Muscle of leg (tissue), 11 donors: Measurements from ENCODE around the gene HERC2. TPM values are rescaled to one million over a fixed set of nuclear protein-coding genes. Genes with fewer than 3 reads are reported as not detected.

Experiments
- DNase-seq: peaks from one replicate; pipeline ENCODE4 v3.0.0; 2013
- H3K27ac ChIP-seq: one replicate; pipeline ENCODE4 v1.5.1; 2013; ENCODE audit warnings: mild to moderate bottlenecking, low read length, control low read depth
- H3K27me3 ChIP-seq: one replicate; pipeline ENCODE4 v1.6.1; 2013; ENCODE audit warnings: low read length; ENCODE audit not compliant: control insufficient read depth, insufficient read depth
- H3K36me3 ChIP-seq: one replicate; pipeline ENCODE4 v1.6.1; 2013; ENCODE audit warnings: low read length; ENCODE audit not compliant: control insufficient read depth, insufficient read depth
- H3K4me1 ChIP-seq: one replicate; pipeline ENCODE4 v1.6.1; 2013; ENCODE audit warnings: low read length; ENCODE audit not compliant: control insufficient read depth, insufficient read depth
- H3K4me3 ChIP-seq: one replicate; pipeline ENCODE4 v1.5.1; 2013; ENCODE audit warnings: low read length, control low read depth
- H3K9me3 ChIP-seq: replicated peaks from 2 replicates; pipeline ENCODE4 v1.6.1; 2013; ENCODE audit warnings: low read depth, low read length; ENCODE audit not compliant: control insufficient read depth
- WGBS: methylation state at CpG from one replicate; pipeline ENCODE4 v1.1.5; 2013; ENCODE audit warnings: missing lambda C conversion rate; ENCODE audit not compliant: insufficient coverage; 5-methylcytosine and 5-hydroxymethylcytosine counted together
- polyA plus RNA-seq, 8 donors: library from polyadenylated mRNA; unstranded; fragments of 120-200 nt; gene quantifications; one replicate each; pipeline versions ENCODE4 v1.2.1 to v1.2.3, GENCODE V29; 2013; ENCODE audit warnings: inconsistent platforms in 1 of 8, low replicate concordance in 1 of 8; ENCODE audit not compliant: insufficient read length in 8 of 8, insufficient read depth in 1 of 8
- total RNA-seq: library from RNA; stranded (reverse); fragments of 120-200 nt; gene quantifications from one replicate; pipeline ENCODE4 v1.2.4, GENCODE V29; 2013

The HERC2 gene
- total and polyA plus RNA-seq, 9 donors: 31.8 to 40.5 (median 36.4) TPM

DNA sequence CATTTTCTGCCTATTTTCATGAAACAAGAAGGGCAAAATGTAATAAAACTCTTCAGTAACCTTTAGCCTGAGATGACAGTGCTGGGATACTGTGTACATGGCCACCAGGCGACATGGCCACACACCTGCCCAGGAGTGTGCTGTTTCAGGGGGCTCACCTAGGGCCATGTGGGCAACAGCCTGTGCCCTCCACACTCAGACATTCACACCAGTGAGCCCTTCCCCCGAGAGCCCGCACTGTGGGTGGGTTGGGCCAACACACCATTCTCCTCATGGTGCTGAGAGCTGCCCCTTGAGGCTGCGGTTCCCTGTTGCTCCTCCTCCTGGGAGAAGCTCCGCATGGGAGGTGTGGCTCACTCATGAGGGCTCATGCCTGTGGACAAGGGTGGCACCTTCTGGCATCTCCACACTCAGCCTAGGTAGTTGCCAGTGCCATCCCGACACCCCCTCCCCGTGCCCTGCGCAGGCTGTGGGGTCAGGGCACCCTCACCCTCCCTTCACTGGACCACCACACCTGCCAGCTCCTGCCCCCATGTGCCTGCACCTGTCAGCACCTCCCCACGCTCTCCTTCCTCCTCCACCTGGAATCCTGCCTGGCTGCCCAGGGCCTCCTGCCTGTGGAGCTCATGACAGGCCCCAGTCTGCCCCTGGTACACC lies 242.5 kb downstream of the HERC2 start:
- Histone ChIP-seq H3K4me3 (no peak overlapping the region), H3K27ac (no peak overlapping the region), H3K27me3 (no peaks in the 10 kb centered on the region), H3K4me1 (no peaks in the 10 kb centered on the region), H3K36me3 (no peaks in the 10 kb centered on the region), H3K9me3 (no peaks in the 10 kb centered on the region)
- DNase-seq: no peak
- WGBS: 78% methylated on average over 9 of the region's 9 CpGs

DNA sequence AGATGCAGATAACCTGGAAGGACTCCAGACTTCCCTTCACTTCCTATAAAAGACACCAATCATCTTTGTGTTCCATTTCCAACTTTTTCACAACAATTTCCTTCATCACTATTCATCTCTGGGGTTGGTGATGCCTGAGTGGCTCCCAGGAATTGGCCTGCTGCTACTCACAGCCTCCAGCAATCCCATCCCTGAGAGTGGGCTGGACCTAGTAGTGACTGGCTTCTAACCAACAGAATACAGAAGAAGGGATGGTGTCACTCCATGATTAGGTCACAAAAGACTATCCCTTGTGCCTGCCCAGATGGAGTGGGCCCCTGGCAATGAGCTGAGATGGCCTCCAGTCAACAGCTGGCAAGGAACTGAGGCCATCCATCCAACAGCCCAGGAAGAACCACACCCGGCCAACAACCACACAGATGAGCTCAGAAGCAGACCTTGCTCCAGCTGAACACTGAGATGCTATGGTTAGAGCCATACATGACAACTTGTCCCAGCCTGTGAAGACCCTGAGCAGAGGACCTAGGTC lies 243.7 kb downstream of the HERC2 start:
- no peaks in the 10 kb centered on the region for H3K27me3 ChIP-seq
- no peak overlapping the region for H3K27ac ChIP-seq

DNA sequence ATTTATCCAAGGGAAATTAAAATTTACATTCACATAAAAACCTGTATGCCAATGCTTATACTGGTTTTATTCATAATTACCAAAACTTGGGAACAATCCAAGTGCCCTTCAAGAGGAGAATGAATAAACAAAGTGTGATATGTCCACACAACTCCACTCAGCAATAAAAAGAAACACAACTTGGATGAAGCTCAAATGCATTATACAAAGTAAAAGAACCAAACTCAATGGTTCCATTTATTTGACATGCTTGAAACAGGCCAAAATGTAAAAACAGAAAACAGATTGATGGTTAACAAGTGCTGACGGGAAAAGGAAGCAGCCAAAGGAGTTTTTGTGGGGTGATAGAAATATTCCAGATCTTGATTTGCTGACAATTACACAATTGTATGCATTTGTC lies 246.4 kb downstream of the HERC2 start:
- H3K9me3 ChIP-seq: no peaks in the 10 kb centered on the region
- no peak overlapping the region for H3K27ac ChIP-seq
- no peaks in the 10 kb centered on the region for H3K4me1 ChIP-seq
- H3K4me3 ChIP-seq: no peak overlapping the region
- no peak for DNase-seq
- no peaks in the 10 kb centered on the region for H3K36me3 ChIP-seq
- H3K27me3 ChIP-seq: no peaks in the 10 kb centered on the region
- no CpG with 5 or more reads among the region's 1 CpG for WGBS

More for the DNA sequence above, 243.7 kb downstream of the HERC2 start:
- no peak for DNase-seq
- no peaks in the 10 kb centered on the region for H3K36me3 ChIP-seq
- no peak overlapping the region for H3K4me3 ChIP-seq
- H3K4me1 ChIP-seq: no peaks in the 10 kb centered on the region
- H3K9me3 ChIP-seq: no peaks in the 10 kb centered on the region
- 80% methylated on average over 1 of the region's 1 CpG for WGBS

DNA sequence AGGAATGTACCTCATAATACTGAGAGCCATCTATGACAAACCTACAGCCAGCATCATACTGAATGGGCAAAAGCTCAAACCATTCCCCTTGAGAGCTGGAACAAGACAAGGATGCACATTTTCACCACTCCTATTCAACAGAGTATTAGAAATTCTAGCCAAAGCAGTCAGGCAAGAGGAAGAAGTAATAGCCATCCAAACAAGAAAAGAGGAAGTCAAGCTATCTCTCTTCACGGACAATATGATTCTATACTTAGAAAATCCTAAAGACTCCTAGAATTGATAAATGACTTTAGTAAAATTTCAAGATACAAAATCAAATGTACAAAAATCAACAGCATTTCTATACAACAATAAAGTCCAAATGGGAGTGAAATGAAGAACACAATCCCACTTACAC lies 253.0 kb downstream of the HERC2 start:
- WGBS: no CpG with 5 or more reads among the region's 1 CpG
- H3K4me3 ChIP-seq: no peak overlapping the region
- H3K9me3 ChIP-seq: no peaks in the 10 kb centered on the region
- no peak overlapping the region for H3K27ac ChIP-seq
- no peaks in the 10 kb centered on the region for H3K4me1 ChIP-seq
- H3K27me3 ChIP-seq: no peaks in the 10 kb centered on the region
- DNase-seq: no peak
- H3K36me3 ChIP-seq: no peaks in the 10 kb centered on the region

DNA sequence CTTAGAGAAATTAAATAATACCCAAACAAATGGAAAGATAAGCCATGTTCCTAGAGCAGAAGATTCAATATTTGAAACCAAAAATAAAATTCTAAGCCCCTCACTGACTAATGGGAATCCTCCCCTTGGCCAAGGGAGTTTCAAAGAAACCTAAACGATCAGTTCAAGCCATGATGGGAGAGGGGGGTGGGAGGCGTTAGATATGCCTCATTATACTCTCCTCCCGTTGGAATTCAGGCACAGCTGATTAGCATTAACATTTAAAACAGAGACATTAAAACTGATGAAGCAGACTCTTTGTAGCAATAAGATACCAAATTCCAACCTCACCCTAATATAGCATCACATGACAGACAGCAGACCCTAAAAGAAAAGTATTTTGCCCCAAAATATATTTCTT lies 255.7 kb downstream of the HERC2 start:
- WGBS: no CpG with 5 or more reads among the region's 3 CpGs

More for the DNA sequence above, 255.7 kb downstream of the HERC2 start:
- DNase-seq: no peak
- H3K27ac ChIP-seq: no peak overlapping the region
- no peak overlapping the region for H3K4me3 ChIP-seq
- H3K36me3 ChIP-seq: no peaks in the 10 kb centered on the region
- H3K4me1 ChIP-seq: no peaks in the 10 kb centered on the region
- no peaks in the 10 kb centered on the region for H3K27me3 ChIP-seq
- no peaks in the 10 kb centered on the region for H3K9me3 ChIP-seq

Other genes starting within 250 kb of the HERC2 start
- gene OCA2, start 222.9 kb downstream of the HERC2 start, total RNA-seq: 3.6 TPM
- 1 to 10 TPM; 1.9 to 5.3 (median 3.3) TPM for gene OCA2, start 222.9 kb downstream of the HERC2 start, polyA plus RNA-seq
- not detected for gene GOLGA6L24, start 35.9 kb upstream of the HERC2 start, total RNA-seq
- under 1 TPM in 5 of 8 donors, not detected in 3; 0.04 to 0.11 (median 0.09) TPM for gene GOLGA6L24, start 35.9 kb upstream of the HERC2 start, polyA plus RNA-seq
- gene GOLGA8F, start 56.5 kb upstream of the HERC2 start, total RNA-seq: not detected
- under 1 TPM in 1 of 8 donors, not detected in 7; 0.02 TPM for gene GOLGA8F, start 56.5 kb upstream of the HERC2 start, polyA plus RNA-seq
- gene GOLGA8G, start 210.8 kb upstream of the HERC2 start, total RNA-seq: not detected
- gene GOLGA8G, start 210.8 kb upstream of the HERC2 start, polyA plus RNA-seq: under 1 TPM in 4 of 8 donors, not detected in 4; 0.03 to 0.35 (median 0.05) TPM
- not detected for gene GOLGA6L25, start 231.4 kb upstream of the HERC2 start, total RNA-seq
- gene GOLGA6L25, start 231.4 kb upstream of the HERC2 start, polyA plus RNA-seq: not detected